HUDEP-2 (cell line): ENCODE results near the gene HGFAC.

Experiments
- DNase-seq, 76 experiments: peaks; one replicate each; lab custom pipeline; 2025; ENCODE audit not compliant: unreplicated experiment in 76 of 76; lab: John Stamatoyannopoulos, UW

The HGFAC gene

DNA sequence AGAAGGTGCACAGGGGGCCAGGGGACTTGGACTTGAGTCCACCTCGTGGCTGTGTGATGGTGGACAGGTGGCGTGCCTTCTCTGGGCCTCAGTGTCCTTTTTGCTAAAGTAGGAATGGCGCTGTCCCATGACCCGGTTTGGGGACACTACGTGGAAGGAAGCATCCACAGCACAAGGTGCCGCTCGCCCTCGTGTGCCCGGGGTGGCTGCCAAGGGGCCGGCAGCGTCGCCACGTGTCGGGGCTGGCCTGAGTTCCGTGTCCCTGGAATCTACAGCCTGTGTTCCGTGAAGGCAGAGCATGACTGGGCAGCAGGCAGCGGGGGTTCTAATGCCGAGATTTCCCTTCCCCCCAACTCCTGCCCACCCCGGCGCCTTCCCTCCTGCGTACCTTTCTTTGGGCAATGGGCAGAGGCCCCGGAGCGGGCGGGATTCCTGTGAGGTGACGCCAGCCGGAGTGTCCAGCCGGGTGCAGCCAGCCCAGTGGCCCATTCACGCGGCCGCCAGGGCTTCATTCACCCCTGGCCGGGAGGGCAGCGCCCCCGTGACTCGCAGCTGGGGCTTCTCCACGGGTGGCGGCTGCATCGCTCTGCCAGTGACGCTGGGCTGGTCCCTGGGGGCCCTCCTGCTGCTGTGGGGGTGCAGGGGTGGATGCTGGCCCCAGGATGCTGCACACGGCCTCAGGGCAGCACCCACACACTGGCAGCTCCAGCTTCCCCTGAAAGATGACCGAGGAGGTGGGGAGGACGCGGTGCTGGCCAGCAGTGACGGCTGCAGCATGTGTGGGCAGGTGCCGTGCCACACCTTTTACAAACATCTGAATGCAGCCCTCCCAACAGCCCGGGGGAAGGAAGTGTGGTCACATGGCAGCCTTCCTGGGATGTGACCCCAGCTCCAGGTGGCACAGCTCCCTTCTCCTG, 42.5 kb downstream of the HGFAC start:
- no peak for DNase-seq

DNA sequence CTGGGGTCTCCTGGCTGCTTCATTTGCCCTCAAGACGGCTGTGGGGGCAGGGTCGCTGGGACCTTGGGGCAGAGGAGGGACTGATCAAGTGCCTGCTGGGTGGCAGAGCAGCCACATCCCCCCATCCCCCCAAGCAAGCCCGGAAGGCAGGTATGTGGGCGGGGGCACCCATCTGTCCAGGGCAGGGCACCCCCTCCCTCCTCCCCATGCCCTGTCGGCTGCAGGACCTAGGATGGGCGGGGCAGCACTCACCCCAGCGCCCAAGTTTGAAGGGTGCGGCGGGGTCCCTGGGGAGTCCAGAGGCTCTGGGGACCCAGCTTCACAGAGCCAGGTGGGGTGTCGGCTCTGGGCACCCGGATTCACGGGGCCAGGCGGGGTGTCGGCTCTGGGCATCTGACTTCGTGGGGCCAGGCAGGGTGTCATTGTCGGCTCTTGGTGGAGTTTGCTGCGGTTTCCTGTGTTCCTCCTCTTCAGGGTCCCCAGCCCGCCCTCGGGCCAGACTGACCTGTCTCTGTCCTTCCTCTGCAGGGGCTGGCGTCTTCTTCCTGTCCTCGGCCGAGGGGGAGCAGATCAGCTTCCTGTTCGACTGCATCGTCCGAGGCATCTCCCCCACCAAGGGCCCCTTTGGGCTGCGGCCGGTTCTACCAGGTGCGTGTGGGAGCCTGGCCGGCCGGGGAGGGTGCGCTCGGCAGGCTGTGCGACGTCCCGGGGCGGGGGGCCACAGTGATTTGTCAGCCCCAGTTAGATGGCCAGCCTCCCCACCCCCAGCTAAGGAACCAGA, 43.4 kb downstream of the HGFAC start:
- DNase-seq, result no peak

DNA sequence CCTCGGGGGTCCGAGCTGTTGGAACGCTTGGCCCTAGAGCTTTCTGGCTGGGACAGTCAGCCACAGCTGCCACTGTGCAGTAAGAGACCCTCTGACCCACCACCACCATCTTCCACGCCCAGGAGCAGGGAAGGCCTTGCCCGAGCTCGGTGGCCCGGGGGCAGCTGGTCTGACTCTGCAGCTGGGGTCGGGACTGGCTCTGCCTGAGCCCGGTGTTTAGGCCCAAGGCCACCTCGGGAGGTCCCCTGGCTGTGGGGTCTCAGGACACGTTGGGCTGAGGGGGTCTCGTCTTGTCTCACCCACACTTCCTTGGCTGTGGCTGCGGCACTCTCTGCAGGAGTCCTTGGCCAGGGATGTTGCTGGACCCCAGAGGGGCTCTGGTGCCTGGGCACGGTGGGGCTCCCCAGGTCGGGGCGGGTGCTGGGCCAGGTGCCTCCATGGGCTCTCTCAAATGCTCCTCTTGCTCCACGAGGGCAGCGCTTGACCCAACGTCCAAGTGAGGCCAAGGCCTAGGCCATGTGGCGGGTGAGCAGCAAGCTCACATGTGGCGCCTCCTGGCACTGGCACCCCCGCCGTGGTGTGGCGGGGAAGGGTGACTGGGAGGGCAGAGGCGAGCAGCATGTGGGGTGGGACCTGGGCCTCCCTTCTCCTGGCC, 44.2 kb downstream of the HGFAC start:
- no peak for DNase-seq

DNA sequence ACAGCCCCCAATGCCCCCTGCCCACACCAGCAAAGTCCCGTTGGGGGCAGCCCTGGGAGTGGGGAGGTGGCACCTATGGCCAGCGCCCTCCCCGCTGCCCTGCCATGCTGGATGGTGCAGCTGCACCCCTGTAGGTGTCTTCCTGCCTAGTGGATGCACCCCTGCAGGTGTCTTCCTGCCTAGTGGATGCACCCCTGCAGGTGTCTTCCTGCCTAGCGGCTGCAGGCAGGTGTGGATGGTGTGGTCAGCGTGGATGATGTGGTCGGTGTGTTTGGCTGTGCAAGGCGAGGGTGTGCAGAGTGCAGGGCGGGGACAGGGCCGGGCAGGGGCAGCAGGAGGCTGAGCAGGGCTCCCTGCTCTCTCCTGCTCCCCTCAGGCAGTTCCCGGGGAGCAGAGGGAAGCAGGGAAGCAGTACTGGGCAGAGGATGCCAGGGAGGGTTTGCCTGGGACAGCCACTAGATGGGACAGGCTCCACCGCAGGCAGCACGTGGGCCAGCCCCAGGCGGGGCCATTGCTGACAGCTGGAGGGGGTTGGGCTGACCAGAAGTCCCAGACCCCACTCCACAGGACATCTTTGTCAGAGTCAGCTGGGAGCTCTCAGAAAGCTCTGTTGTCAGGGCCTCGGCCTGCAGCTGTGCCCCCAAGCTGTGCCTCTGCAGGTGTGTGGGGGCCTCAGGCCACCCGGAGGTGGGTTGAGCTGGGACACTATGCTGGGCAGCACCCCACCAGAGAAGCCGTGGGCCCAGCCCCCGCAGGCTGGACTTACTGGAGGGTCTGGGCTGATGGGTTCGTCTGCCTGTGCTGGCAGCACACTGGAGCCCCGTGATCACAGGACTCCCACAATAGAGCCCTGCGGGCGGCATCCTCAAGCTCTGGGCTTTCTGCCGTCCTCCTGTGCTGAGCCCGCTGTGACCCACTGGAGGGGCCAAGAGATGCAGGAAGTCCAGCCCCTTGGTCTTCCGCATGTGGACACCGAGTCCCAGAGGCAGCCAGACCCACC, 45.1 kb downstream of the HGFAC start:
- no peak for DNase-seq

DNA sequence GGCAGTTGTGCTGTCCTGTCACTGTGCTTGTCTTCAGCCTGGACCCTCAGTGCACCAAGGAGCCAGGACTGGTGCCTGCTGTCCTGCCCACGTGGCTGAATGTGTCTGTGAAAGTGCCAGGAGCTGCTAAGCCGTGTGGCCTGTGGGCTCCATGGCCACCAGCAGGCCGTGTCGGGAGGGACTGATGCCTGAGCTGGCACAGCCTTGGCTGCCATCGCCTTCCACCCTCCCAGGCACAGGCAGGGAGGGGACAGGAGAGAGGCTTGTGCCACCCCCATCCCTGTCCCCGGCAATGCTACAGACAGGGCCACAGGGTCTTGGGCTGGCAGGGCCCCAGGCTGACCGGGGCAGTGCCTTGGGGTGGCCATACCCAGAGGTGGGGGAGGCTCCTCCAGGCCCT, 46.1 kb downstream of the HGFAC start:
- no peak for DNase-seq

DNA sequence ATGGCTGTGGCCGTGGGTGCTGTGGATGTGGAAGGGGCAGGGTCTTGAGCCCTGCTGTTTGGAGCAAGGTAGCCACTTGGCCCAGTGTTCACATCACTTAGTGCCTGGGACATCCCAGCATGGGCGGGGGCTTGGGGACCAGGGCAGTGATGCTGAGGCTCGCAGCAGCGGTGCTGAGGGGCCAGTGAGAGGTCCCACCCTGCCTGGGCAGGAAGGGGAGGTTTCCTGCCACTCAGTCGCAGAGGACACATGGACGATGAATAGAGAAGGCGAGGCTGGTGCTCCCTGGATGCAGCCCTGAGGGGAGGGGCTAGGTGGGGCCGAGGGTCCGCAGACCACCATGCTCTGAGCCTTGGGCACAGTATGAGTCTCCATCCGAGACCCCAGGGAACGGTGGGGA, 47.1 kb downstream of the HGFAC start:
- no peak for DNase-seq

DNA sequence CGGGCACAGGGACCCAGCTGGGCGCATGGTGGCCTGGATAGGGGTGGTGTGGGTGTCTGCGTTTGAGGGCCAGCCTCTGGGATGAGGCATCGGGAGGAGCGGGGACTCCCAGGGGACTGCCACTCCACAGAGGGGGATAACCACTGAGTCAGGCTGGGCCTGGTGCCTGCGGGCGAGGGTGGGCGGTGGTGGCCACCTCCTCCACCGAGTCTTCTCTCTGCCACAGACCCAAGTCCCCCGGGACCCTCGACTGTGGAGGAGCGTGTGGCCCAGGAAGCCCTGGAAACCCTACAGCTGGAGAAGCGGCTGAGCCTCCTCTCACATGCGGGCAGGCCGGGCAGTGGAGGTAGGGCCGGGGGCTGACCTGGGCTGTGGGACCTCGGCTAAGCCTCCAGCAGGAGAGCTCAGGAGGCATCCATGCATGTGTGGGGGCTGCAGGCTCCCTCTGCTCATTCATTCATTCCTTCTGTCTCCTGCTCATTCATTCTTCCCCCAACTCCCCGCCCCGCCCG, 47.7 kb downstream of the HGFAC start:
- DNase-seq, result no peak

DNA sequence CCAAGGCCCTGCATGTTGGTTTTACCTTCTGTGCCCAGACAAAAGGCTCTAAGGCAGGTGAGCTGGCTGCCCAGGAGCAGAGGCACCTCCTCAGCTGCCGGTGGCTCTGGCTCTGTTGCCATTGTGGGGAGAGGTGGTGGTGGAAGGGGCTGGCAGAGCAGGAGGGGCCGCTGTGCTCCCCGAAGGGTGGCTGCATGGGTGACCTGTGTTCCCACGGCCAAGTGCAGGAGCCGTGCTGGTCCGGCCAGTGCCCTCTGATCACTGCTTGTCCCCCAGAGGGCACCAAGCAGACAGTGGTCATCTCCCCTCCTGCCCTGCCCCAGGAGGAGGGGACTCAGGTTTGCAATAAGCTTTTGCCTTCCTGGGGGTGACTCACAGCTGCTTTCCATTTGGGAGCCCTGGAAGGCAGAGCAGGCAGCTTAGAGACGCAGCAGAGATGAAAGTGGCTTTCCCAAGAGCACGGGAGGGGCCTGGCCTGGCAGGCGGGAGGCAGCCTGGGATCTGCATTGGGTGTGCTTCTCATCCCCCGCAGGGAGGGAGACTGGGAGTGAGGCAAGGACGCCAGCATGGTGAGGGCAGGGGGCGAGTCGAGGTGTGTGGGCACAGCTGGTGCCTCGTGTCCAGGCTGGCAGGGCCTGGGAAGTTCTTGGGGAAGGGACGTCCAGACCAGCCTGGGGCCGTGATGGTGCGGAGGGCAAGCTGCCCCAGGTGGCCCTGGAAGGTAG, 50.1 kb downstream of the HGFAC start:
- DNase-seq, result no peak

DNA sequence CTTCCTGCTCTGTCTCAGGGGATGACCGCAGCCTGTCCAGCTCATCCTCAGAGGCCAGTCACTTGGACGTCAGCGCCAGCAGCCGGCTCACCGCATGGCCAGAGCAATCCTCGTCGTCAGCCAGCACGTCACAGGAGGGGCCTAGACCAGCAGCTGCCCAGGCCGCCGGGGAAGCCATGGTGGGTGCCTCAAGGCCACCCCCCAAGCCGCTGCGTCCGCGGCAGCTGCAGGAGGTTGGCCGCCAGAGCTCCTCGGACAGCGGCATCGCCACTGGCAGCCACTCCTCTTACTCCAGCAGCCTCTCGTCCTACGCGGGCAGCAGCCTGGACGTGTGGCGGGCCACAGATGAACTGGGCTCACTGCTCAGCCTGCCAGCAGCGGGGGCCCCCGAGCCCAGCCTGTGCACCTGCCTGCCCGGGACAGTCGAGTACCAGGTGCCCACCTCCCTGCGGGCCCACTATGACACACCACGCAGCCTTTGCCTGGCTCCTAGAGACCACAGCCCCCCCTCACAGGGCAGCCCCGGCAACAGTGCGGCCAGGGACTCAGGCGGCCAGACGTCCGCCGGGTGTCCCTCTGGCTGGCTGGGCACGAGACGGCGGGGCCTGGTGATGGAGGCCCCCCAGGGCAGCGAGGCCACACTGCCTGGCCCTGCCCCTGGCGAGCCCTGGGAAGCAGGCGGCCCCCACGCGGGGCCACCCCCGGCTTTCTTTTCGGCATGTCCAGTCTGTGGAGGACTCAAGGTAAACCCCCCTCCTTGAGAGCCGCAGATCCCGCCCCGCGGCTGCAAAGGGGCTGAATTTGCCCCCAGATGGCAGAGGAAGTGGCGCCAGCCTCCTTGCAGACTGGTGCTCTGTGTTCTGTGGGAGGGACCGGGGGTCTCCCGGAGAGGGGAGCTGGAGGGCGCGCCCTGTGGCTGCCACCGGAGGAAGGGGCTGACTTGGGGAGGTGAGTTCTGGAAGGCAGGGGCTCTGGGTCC, 51.3 kb downstream of the HGFAC start:
- DNase-seq, result no peak

DNA sequence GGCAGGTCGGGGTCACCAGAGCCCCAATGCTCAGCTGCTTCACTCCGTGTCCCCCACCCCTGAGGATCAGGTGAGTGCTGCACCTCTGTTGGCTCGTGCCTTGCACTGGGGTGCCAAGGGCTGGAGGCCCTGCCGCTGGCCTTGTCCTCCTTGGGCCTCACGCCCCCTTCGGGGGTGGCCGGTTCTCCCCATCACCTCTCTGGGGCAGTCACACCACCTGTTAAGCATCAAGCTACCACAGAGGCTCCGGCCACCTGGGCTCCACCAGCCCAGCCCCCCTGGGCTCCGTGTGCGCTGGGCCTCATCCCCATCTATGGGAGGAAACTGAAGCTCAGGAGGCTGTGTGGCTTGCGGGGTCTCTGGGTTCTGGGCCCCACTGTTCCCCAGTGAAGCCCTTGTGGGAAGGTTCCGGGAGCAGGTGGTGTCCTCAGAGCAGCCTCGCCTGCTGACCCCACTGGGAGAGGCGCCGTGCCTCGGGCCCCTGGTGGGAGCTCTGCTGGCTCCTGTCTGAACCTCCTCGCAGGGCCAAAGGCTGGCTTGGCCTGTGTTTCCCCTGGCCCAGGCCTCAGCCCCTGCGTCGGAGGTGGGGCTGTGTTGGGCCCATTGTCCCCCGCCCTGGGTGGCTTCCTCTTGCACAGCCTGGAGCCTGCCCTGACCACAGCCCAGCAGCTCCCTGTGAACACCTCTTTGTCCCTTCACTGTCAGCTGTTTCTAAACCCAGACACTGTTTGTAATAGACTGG, 52.1 kb downstream of the HGFAC start:
- no peak for DNase-seq

DNA sequence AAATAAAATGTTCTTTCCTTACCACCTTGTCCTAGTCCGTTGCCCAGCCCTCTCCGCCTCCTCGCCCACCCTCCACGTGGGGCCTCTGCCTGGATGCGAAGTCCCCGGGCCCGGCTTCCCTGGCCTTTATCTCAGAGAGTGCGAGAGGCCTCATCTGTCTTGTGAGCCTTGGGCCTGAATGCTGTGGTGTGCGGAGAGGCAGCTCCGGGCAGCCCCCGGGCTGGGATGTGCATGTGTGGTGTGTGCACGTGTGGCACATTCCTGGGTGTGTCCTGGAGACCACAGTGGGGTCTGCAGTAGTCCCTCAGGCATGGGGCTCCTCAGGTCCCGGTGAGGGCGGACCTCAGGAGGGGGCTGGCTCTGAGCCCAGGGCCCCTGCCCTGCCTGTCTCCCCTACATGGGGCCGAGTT, 52.7 kb downstream of the HGFAC start:
- DNase-seq, result no peak

DNA sequence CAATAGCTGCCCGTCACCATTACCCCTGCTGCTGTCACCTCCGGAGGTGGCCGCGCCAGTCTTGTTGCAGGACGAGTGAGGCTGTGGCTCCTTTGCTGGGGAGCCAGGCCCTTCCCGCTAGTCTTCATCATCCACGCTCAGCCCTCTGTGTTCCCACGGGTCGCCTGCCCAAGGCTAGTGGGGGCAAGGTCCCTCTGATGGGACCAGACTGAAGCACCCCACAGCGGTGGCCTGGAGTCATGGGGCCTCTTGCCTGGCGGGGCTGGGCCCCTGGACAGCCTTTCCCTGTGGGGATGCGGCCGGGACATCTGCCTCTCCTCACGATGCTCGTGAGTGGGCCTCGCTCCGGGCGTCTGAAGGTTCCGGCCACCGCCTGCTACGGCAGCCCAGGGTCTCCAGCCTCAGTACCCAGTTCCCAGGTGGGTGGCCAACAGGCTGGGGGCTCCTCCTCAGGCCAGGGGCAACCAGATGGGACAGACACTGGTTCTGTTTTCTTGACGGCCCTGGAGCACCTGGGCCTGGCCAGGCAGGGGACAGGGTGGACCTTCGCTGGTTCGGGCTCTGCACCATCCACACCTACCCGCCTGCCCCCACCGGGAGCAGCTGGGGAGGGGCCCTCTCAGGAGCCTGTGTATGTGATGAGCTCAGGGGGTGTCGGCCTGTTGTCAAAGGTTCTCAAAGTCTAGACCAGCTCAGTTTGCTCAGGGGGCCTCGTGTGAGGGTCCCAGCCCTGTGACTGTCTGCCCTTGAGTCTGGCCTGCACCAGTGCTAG, 53.6 kb downstream of the HGFAC start:
- no peak for DNase-seq

DNA sequence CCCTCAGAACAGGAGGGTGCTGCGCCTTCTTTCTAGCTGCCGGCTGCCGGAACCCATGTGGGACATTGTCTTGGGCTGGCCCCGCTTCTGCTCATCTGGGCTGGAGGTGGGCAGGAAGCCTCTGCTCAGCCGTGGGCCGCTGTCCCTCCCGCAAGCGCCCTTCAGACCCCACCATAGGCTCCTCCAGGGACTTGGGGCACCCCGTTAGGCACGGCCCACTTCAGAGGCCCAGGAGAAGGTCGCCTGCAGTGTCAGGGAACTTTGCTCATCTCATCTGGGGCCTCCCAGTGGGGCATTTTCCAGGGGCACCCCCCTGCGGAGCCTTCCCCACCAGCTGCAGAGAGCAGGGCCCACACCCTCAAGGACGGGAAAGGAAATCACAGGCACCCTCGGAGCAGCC, 54.3 kb downstream of the HGFAC start:
- DNase-seq, result no peak

DNA sequence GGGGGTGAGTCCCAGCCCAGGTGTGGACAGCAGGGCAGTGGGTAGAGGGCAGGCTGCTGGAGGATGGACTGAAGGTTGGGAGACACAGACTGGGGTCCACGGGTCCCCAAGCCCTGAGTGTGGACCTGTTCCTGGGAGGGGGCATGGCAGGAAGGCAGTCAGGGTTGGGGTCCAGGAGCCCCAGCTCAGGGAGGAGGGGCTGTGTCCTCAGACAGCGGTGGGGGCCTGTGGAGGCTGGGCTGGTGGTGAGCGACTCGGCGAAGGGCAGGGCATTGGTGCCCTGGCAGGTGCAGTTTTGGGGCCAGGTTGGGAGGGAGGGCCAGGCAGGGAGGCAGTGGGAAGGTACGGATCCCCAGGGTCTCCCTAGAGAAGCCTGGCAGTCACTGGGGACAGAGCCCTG, 55.3 kb downstream of the HGFAC start:
- no peak for DNase-seq

DNA sequence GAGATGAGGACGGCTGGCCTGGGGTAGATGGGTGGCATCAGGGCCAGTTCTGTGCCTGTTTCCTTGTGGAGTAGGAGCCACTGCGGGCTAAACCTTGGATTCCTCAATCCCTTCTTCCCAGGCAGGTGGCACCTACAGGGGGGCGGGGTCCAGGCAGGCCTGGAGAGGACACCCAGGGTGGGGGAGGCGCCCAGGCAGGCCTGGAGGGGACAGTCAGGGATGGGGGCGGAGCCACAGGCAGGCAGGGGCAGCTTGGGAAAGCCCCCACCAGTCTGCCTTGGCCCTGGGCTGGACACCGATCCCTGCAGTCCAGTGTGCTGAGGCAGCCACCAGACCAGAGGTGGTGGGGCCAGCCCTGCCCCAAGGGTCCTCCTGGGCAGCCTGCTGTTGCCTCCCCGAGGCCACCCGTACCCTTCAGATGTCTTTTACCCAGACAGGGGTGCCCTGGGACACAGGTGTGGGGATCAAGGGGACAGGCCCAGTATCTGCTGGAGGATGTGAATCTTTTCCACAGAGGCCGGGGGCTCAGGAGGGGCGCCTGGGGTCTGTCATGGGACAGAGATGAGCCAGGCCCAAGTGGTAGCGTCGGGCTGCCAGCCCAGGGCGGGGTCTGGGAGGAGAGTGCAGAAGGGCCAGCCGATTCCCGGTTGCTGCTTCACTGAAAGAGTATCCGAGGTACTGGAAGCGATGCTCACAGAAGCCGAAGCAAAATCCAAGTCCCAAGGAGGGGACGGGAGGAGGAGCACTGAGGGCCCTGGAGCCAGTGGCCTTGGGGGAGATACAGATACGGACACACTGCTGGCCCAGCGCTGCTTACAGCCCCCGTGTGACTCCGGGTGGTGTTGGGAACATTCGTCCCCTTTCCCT, 56.0 kb downstream of the HGFAC start:
- no peak for DNase-seq

DNA sequence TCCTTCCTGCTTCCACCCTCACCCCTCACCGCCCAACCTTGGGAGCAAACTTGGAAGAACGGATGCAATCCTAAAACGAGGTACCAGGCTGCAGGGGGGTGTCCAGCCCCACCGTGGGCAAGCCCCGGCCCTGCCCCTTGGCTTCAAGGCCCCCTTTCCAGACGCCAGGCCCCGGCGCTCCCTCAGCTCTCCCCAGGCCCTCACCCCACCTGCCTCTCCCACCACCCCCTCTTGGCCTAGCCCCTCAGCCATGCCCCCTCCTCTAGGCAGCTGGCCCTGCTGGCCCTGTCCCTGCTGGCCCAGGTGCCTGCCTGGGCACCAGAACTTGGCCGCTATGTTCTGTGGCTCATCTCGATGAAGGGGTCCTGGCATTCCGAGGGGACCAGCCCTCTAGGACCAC, 56.6 kb downstream of the HGFAC start:
- DNase-seq, result no peak
